Astrocyte (in vitro differentiated cells and primary cell): ENCODE data around the gene RITA1. TPM values are rescaled to one million over a fixed set of nuclear protein-coding genes. Genes with fewer than 3 reads are reported as not detected.

ENCODE experiments used
- DNase-seq: peaks from one replicate; pipeline ENCODE4 v3.0.0-alpha.2; 2010; ENCODE audit warnings: low read depth
- FAIRE-seq: peaks from 2 replicates; lab custom pipeline; 2011; peaks lifted over from hg19 to GRCh38; lab: Jason Lieb, UNC
- H2AFZ ChIP-seq: 2 replicates; pipeline ENCODE4 v1.6.0; 2012; ENCODE audit warnings: low read depth, low read length, inconsistent platforms
- H3K27ac ChIP-seq: 2 replicates; pipeline ENCODE4 v1.5.1; 2011; ENCODE audit warnings: low read depth, low read length, inconsistent platforms
- H3K27me3 ChIP-seq: 2 replicates; pipeline ENCODE4 v1.6.0; 2011; ENCODE audit warnings: low read length, inconsistent platforms; ENCODE audit not compliant: insufficient read depth
- H3K36me3 ChIP-seq: 2 replicates; pipeline ENCODE4 v1.5.1; 2011; ENCODE audit warnings: low read length, inconsistent platforms; ENCODE audit not compliant: insufficient read depth
- H3K4me1 ChIP-seq: 2 replicates; pipeline ENCODE4 v1.5.1; 2011; ENCODE audit warnings: low read length, inconsistent platforms; ENCODE audit not compliant: insufficient read depth
- H3K4me2 ChIP-seq: 2 replicates; pipeline ENCODE4 v1.6.0; 2012; ENCODE audit warnings: low read length, inconsistent platforms
- H3K4me3 ChIP-seq: 2 replicates; pipeline ENCODE4 v1.5.1; 2011; ENCODE audit warnings: low read depth, mild to moderate bottlenecking, low read length, inconsistent platforms; ENCODE audit not compliant: insufficient read depth
- H3K79me2 ChIP-seq: 2 replicates; pipeline ENCODE4 v1.6.0; 2012; ENCODE audit warnings: mild to moderate bottlenecking, low read length, inconsistent platforms; ENCODE audit not compliant: insufficient read depth
- H3K9ac ChIP-seq: 2 replicates; pipeline ENCODE4 v1.6.0; 2012; ENCODE audit warnings: mild to moderate bottlenecking, low read length, inconsistent platforms
- H3K9me3 ChIP-seq: 2 replicates; pipeline ENCODE4 v1.5.1; 2012; ENCODE audit warnings: low read depth, mild to moderate bottlenecking, low read length, inconsistent platforms; ENCODE audit not compliant: insufficient read depth
- H4K20me1 ChIP-seq: 2 replicates; pipeline ENCODE4 v1.6.0; 2012; ENCODE audit warnings: low read length, inconsistent platforms; ENCODE audit not compliant: insufficient read depth
- H3K27ac Mint-ChIP-seq: one replicate; pipeline ENCODE4 v1.8.0; 2021; ENCODE audit warnings: mild to moderate bottlenecking, mixed read lengths; ENCODE audit not compliant: unreplicated experiment
- H3K27me3 Mint-ChIP-seq: one replicate; pipeline ENCODE4 v1.8.0; 2021; ENCODE audit warnings: low read depth, mixed read lengths; ENCODE audit not compliant: unreplicated experiment
- H3K36me3 Mint-ChIP-seq: one replicate; pipeline ENCODE4 v1.8.0; 2021; ENCODE audit warnings: low read depth, mixed read lengths; ENCODE audit not compliant: unreplicated experiment
- H3K4me1 Mint-ChIP-seq: one replicate; pipeline ENCODE4 v1.8.0; 2021; ENCODE audit warnings: low read depth, mixed read lengths; ENCODE audit not compliant: unreplicated experiment
- H3K4me3 Mint-ChIP-seq: one replicate; pipeline ENCODE4 v1.8.0; 2021; ENCODE audit warnings: mild to moderate bottlenecking, moderate library complexity, mixed read lengths; ENCODE audit not compliant: unreplicated experiment
- H3K9me3 Mint-ChIP-seq: one replicate; pipeline ENCODE4 v1.8.0; 2021; ENCODE audit warnings: mild to moderate bottlenecking, mixed read lengths; ENCODE audit not compliant: unreplicated experiment
- EZH2 ChIP-seq: IDR thresholded peaks from 2 replicates; pipeline ENCODE4 v1.6.1; 2012; ENCODE audit warnings: mild to moderate bottlenecking, low read length, inconsistent platforms; ENCODE audit not compliant: insufficient read depth
- total RNA-seq: library from RNA; stranded (reverse); gene quantifications from 2 replicates; pipeline ENCODE4 v1.2.1, GENCODE V29; 2021
- TF ChIP-seq, protein P1 (sequence below): IDR thresholded peaks from 2 replicates; pipeline ENCODE4 v1.5.1; 2011; ENCODE audit warnings: low read depth, mild to moderate bottlenecking, inconsistent platforms, low read length, moderate library complexity; ENCODE audit not compliant: insufficient read depth

The RITA1 gene
- total RNA-seq, 1 donor from 2014 or later: 23.5 TPM

DNA sequence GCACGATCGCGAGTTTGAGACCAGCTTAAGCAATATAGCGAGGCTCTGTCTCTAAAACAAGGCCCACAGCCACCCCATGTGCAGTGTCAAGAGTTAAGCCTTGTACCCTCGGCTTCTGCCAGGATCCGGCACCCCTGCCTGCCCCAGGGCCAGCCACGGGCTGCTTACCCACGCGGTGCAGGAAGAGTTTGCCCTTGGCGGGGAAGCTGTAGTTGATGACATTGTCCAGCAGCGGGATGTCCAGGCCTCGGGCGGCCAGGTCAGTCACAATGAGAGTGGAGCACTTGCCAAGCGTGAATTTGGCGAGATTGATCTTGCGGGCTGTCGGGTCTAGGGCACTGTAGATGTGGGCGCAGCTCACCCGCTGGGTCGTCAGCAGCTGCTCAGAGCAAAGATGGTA is 13.3 kb upstream of the RITA1 start:
- no peak for FAIRE-seq
- no peaks in the 10 kb centered on the region for H3K4me1 Mint-ChIP-seq

DNA sequence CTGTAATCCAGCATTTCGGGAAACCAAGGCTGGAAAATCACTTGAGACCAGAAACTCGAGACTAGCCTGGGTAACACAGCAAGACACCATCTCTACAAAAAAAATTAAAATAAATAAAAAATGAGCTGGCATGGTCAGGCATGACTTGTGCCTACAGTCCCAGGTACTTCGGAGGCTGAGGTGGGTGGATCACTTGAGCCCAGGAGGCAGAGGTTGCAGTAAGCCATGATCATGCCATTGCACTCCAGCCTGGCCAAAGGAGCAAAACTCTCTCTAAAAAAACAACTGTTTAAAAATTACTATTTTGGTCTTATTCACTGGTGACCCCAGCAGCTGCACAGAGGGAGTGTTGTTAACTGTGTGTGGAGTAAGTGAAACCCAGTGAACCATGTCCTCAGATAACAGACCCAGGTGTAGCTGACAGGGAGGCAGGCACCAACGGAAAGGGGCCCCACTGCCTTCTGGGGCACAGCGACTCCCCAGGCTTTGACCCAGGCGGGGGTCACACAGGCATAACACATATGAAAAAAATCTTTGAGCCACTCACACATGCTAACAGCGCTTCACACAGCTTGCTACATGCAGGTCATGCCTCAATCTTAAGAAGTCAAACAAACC is 12.3 kb upstream of the RITA1 start:
- Histone ChIP-seq H3K36me3 (peaks cover 60% of the 10 kb centered on the region), H3K27ac (no peak overlapping the region)
- no peak for FAIRE-seq

More for the DNA sequence above, 13.3 kb upstream of the RITA1 start:
- Histone ChIP-seq H3K4me2 (no peak overlapping the region), H3K36me3 (peaks cover 50% of the 10 kb centered on the region), H3K4me3 (no peak overlapping the region), H3K9me3 (peaks cover 7% of the 10 kb centered on the region), H3K4me1 (no peaks in the 10 kb centered on the region), H4K20me1 (peaks cover 34% of the 10 kb centered on the region), H3K27me3 (no peaks in the 10 kb centered on the region), H3K27ac (no peak overlapping the region), H3K9ac (no peak overlapping the region), H2AFZ (no peak overlapping the region), H3K79me2 (no peaks in the 10 kb centered on the region)
- DNase-seq: no peak
- Mint-ChIP-seq H3K9me3 (no peaks in the 10 kb centered on the region), H3K36me3 (peaks cover 20% of the 10 kb centered on the region), H3K27me3 (no peaks in the 10 kb centered on the region), H3K4me3 (no peak overlapping the region), H3K27ac (no peak overlapping the region)
- TF ChIP-seq EZH2: no peak
- TF ChIP-seq, protein P1, sequence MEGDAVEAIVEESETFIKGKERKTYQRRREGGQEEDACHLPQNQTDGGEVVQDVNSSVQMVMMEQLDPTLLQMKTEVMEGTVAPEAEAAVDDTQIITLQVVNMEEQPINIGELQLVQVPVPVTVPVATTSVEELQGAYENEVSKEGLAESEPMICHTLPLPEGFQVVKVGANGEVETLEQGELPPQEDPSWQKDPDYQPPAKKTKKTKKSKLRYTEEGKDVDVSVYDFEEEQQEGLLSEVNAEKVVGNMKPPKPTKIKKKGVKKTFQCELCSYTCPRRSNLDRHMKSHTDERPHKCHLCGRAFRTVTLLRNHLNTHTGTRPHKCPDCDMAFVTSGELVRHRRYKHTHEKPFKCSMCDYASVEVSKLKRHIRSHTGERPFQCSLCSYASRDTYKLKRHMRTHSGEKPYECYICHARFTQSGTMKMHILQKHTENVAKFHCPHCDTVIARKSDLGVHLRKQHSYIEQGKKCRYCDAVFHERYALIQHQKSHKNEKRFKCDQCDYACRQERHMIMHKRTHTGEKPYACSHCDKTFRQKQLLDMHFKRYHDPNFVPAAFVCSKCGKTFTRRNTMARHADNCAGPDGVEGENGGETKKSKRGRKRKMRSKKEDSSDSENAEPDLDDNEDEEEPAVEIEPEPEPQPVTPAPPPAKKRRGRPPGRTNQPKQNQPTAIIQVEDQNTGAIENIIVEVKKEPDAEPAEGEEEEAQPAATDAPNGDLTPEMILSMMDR: no peak

More for the DNA sequence above, 12.3 kb upstream of the RITA1 start:
- Histone ChIP-seq H3K4me2 (no peak overlapping the region), H2AFZ (no peak overlapping the region), H3K4me1 (no peaks in the 10 kb centered on the region), H3K9ac (no peak overlapping the region), H4K20me1 (peaks cover 39% of the 10 kb centered on the region), H3K79me2 (no peaks in the 10 kb centered on the region), H3K27me3 (no peaks in the 10 kb centered on the region), H3K9me3 (peaks cover 13% of the 10 kb centered on the region), H3K4me3 (no peak overlapping the region)
- H3K36me3 Mint-ChIP-seq: peaks cover 30% of the 10 kb centered on the region
- TF ChIP-seq, protein P1: no peak
- no peak for TF ChIP-seq EZH2
- H3K9me3 Mint-ChIP-seq: peaks cover 6% of the 10 kb centered on the region
- no peak for DNase-seq
- H3K4me1 Mint-ChIP-seq: no peaks in the 10 kb centered on the region
- no peak overlapping the region for H3K27ac Mint-ChIP-seq
- no peak overlapping the region for H3K4me3 Mint-ChIP-seq
- no peaks in the 10 kb centered on the region for H3K27me3 Mint-ChIP-seq
